GM15510 (cell line): ENCODE measurements around the gene MEIOC.

ENCODE experiments used
- POLR2A ChIP-seq: IDR thresholded peaks from 3 replicates; pipeline ENCODE4 v1.6.1; 2011; ENCODE audit warnings: borderline replicate concordance; ENCODE audit not compliant: insufficient read length; ENCODE audit errors: extremely low read depth

Gene MEIOC

GRCh38 chr17:44655983-44656710, at the start of gene MEIOC:
TSS of gene MEIOC (plus strand) at chr17:44656468. CDS start at chr17:44656614, 146 bp downstream.
- no peak for TF ChIP-seq POLR2A

DNA sequence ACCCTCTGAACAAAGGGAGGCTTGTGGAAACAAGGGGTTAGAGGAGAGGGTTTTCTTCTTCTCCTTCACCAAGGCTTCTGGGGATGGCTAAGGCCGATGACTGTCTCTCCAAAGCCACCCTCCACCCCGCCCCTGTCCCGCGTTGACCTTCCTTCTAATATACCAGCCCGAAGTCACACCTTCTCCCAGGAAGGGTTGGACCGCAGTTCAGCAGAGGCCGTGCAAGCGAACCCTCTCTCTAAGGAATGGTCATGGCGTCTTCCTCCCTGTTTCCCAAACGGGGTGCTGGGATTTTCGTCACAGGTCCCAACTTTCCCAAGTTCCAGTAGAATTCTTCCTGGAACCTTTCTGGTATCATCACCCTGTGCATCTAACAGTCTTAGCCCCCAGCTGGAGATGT, 49.6 kb upstream of the MEIOC start:
- TF ChIP-seq POLR2A, result no peak

GRCh38 chr17:44607836-44608690, 48.2 kb upstream of the MEIOC start:
- no peak for TF ChIP-seq POLR2A

DNA sequence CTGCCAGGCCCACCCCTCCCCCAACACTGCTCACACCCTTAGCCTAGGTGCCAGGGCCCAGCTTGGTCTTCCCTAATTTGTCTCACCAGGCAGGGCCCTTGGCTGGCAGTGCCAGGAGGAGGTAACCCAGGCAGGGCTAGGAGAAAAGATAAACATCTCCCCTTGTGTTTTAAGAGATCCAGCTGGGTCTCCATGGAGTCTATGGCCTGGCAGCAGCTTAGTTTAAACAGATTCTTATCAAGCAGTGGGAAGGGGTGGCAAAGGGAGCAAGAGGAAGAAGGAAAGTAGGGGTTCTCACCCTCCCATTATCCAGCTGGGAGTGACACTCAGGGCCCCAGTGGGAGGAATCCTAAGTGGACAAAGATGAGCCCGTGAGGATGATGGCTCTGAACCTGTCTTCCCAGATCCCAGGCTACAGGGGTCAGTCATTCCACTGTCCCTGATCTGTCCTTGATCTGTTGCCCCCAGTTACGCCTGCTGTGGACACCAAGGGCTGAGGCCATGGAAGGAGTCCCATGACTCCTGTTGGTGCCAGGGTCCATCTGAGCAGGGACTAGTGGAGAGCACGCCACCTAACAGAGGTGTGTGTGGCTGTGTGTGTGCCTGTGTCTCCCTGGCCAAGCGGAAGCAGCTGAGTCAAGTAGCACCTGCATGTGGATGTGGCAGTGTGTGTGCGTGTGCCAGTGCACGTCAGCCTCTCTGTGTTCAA, 47.4 kb upstream of the MEIOC start:
- TF ChIP-seq POLR2A, result no peak

DNA sequence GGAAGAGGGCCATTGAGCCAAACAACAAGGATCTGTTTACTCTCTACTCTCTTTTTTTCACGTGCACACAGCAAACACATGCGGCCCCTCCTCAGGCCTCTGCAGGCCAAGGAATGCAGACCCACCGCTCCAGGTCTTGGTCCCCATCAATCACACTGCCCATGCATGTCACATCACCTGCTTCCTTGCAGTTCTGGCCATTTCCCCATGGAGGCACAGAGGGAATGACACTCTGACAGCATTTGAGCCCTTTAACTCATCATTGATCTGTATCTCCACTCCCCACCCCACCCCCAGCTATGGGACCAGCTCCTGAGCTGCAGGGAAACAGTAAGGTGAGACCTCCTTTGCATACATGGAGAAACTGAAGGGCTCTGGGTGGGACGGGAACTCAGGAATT, 45.9 kb upstream of the MEIOC start:
- no peak for TF ChIP-seq POLR2A

GRCh38 chr17:44610871-44611270, 45.4 kb upstream of the MEIOC start:
- no peak for TF ChIP-seq POLR2A

DNA sequence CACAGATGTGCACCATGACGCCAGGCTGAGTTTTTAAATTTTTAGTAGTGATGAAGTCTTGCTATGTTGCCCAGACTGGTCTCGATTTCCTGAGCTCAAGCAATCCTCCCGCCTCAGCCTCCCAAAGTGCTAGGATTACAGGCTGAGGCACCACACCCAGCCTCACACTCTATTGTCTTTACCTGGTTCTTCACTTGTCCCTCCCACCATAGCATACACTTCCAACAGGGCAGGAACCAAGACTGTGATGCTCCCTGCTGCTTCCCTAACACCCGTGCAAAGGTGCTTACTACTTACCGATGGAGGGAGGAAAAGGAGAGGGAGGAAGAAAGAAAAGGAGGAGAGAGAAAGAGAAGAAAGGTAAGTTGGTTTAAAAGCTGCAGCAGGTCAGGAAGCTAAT, 41.4 kb upstream of the MEIOC start:
- no peak for TF ChIP-seq POLR2A

- no peak for TF ChIP-seq POLR2A
Observed at GRCh38 chr17:44623070-44623725, 33.1 kb upstream of the MEIOC start.

GRCh38 chr17:44627513-44628242, 28.6 kb upstream of the MEIOC start:
- no peak for TF ChIP-seq POLR2A

GRCh38 chr17:44628243-44629188, 27.8 kb upstream of the MEIOC start:
- no peak for TF ChIP-seq POLR2A

DNA sequence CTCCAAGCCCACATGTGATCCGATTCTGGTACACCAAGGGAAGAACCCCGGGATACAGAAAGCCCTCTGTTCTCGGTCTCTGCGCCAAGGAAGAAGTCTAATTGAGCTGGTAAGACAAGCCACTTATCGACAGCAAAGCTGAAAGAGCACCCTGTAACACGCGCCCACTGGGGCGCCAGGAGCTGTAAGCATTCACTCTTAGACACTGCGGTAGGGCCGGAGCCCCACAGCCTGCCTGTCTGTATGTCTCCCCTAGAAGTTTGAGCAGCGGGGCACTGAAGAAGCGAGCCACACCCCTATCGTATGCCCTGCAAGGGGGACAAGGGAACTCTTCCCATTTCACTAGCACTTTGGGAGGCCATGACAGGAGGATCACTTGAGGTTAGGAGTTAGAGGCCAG, 27.0 kb upstream of the MEIOC start:
- TF ChIP-seq POLR2A, result no peak

DNA sequence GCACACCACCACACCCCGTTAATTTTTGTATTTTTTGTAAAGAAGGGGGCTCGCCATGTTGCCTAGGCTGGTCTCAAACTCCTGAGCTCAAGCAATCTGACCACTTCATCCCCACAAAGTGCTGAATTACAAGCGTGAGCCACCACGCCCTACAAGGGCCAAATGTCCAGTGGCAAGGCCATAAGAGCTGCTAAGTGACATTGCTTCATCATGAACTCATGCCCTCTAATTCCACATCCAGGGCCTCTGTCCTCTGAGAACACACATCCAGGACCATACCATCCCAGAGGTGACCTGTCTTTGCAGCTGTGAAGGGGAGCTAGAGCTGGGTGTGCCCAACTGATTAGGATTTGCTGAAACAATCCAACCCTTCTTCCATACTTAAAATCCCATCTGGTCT, 25.6 kb upstream of the MEIOC start:
- no peak for TF ChIP-seq POLR2A

GRCh38 chr17:44633998-44634397, 22.3 kb upstream of the MEIOC start:
- no peak for TF ChIP-seq POLR2A

DNA sequence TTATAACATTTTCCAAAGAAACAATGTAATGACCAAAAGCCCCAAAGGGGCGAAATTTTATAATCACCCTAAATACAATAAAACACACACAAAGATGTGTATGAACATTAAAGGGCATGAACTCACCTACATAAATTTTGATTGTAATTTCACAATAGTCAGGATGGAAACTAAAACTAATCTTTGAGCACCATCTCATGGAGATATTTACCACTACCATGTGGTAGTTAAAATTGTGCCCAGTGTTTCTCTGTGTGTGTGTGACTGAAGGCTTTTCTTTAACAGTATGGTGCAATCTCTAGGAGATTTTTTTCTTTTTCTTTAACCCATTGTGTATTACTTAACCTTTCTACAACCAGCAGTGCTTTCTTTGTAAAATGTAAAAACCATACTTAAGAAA, 19.7 kb upstream of the MEIOC start:
- TF ChIP-seq POLR2A, result no peak

DNA sequence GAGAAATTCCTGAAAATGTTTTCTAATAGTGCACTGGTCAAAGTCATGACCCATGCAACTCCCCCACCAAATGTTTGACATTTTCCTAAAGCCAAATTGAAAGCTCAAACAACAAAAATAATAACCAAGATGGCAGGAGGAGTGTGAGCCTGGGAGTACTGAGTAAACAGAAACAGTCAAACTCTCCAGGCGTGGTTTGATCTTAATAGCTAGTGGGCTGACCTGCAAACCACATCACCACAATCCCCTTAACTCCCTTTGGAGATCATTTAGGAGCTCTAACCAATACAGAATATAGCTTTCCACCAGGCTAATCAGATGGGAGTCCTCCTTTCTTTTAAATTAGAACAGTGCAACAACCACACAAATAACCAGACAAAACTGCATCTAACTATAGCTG, 19.2 kb upstream of the MEIOC start:
- no peak for TF ChIP-seq POLR2A
